Amygdala (tissue), 56 donors: ENCODE data around the gene WWOX.

Experiments
- DNase-seq, 56 donors: peaks; one replicate each; lab custom pipeline; 2025; lab: John Stamatoyannopoulos, UW

Gene WWOX

GRCh38 chr16:78425281-78425680 is 325.8 kb downstream of the WWOX start:
- DNase-seq: no peak

GRCh38 chr16:78425891-78426510 is 326.5 kb downstream of the WWOX start:
- no peak for DNase-seq

DNA sequence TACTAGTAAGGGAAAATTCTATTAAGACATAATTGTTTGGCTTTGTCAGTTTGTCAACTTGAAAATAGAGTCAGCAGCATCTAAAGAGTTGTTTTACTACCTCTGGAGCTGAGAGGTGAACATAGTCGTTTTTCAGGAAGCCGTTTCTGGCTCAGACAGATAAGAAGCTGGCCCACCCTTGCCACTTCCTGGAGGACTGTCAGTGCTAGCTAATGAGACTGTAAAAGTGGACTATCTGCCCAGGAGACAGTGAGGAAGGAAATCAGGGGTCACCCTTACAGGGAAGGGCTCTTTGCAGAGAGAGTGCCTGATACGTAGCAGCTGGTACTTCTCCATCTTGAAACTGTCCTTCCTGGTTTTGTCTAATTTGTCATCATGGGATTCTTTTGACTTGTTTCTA is 328.7 kb downstream of the WWOX start:
- no peak for DNase-seq

- DNase-seq: no peak
These were observed 330.8 kb downstream of the WWOX start for GRCh38 chr16:78430281-78430680.

- no peak for DNase-seq
These were observed 331.7 kb downstream of the WWOX start for GRCh38 chr16:78431004-78431670.

DNA sequence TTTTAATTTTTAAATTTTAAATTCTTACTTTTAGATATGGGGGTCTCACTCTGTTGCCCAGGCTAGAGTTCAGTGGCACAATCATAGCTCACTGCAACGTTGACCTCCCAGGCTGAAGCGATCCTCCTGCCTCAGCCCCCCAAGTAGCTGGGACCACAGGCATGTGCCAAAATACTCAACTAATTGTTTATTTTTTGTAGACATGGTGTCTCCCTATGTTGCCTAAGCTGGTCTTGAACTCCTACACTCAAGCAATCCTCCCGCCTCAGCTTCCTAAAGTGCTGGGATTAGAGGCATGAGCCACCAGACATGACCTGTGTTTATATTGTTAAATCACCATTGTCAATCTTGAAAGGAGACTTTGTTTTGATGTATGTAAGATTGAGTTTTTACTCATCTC is 332.2 kb downstream of the WWOX start:
- no peak for DNase-seq

DNA sequence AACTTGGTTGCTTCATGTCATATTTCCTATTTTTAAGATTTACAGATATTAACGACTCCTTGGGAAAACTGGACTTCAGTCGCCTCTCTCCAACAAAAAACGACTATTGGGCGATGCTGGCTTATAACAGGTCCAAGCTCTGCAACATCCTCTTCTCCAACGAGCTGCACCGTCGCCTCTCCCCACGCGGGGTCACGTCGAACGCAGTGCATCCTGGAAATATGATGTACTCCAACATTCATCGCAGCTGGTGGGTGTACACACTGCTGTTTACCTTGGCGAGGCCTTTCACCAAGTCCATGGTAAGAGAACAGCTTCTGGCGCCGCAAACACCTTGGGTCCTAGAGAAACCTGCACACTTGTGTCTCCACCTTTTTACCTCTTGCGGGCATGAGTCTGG is 333.0 kb downstream of the WWOX start:
- no peak for DNase-seq

GRCh38 chr16:78433116-78433515 is 333.7 kb downstream of the WWOX start:
- no peak for DNase-seq

DNA sequence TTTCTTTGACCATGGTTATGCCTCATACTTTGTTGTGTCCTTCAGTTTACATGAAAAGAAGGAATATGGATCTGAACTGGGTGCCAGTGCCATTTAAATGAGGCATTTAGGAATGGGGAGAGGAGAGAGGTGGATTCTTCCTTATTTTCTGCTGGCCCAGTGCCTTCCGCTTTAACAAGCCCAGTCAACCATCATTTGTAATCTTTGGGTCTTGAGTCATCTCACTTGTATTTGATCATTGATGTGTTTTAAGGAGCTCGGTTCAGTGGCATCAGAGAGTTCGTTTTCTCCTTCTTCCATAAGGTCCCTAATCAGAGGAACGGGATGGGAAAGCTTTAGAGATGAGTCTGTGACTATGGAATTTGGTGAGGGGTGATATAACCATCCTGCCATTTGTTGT is 334.9 kb downstream of the WWOX start:
- no peak for DNase-seq

DNA sequence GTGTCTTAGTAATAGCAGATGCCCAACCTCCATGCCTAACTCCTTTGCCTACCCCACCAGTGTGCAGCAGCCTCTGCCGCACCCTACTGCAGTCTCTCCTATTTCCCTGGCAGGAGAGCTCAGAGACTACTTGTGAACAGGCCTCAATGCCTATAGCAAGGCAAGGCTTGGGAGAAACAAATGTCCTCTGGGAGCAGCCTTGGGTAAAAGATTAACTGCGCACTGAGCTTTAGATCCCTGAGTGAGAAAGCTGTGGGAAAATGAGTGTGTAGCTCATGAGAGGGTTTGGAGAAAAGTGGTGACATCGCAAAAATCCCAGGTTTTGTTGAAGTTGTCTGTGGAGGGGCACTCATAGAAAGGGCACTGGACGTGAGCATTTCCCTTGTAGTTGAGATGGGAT is 335.8 kb downstream of the WWOX start:
- DNase-seq: no peak

GRCh38 chr16:78436023-78436422 is 336.6 kb downstream of the WWOX start:
- no peak for DNase-seq

GRCh38 chr16:78436846-78437245 is 337.4 kb downstream of the WWOX start:
- no peak for DNase-seq

- peak in 18 of 56 donors; percentile 1 to 45 (median 5) for DNase-seq
These were observed 338.0 kb downstream of the WWOX start for GRCh38 chr16:78437352-78437968.

DNA sequence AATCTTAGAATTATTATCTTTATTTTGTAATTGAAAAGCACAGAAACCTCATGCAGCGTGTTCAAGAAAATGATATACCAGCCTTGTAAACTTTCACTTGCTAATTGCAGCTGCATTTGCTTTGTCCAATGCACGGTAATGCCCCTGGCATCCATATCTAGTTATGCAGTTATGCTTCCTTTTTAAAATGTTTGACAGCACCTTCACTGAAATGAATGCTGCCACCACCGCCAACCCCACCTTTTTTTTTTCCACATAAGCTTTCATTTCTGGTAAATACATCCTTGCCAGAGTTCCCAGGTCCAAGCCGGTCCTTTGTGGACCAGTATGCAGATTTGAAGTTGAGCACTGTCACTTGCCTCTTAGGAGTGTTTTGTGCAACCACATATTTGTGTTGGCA is 338.8 kb downstream of the WWOX start:
- no peak for DNase-seq

DNA sequence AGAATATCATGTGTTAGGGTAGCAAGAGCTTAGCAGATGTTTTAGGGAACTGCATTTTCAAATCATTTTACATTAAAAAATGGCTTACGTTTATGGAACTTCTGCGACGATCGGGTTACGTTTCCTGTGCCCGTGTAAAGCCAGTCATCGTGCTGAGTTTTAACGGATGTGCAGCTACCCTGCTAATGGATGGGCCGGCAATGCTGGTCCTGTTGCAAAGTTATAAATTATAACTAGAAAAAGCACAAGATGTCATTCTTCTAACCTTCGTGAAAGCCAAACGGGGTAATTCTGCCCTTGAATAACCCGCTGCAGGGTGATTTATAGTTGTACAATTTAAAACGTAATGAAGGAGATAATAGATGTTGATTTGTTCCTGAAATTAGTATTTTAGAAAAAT is 339.2 kb downstream of the WWOX start:
- DNase-seq: no peak

GRCh38 chr16:78439646-78440045 is 340.2 kb downstream of the WWOX start:
- no peak for DNase-seq

GRCh38 chr16:78441298-78441697 is 341.8 kb downstream of the WWOX start:
- no peak for DNase-seq

- no peak for DNase-seq
These were observed 344.3 kb downstream of the WWOX start for GRCh38 chr16:78443542-78444364.

- DNase-seq: no peak
These were observed 346.4 kb downstream of the WWOX start for GRCh38 chr16:78445818-78446217.

- no peak for DNase-seq
These were observed 347.0 kb downstream of the WWOX start for GRCh38 chr16:78446486-78446885.

DNA sequence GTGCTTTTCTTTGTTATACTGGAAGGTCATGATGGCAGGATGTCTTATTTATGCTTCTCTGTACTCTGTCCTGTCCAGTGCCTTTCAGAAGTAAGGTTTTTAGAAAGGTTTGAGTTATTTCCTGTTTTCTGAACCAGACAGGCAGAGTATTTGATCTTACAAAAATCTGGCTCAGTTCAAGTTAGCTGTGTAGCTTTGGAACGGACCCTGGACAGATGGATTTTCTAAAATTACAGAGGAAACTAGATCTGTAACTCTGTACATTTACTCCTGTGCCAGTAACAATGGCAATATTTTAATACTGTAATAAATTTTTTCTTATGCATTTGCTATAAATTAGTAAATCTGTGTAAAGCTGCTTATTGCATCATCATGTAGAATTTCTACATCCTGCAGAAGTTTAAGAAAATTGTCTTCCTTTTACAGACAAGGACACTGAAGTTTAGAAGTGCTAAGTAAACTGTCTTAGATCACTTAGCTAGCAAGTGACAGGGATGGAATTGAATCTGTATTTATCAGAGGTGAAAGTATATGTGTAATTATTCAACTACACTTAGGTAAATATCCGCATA is 347.6 kb downstream of the WWOX start:
- DNase-seq: no peak
